Astrocyte of the cerebellum (primary cell): ENCODE data around the gene KLHL11.
A peak's percentile ranks its signal among the peaks of the same experiment; 100 is the strongest.
"Not testable (repeated sequence)": the region's sequence is repeated elsewhere in the genome, so short reads cannot be mapped to it uniquely, and the experiment has no call there.

ENCODE experiments used
- DNase-seq: peaks from one replicate; pipeline ENCODE4 v3.0.0-alpha.2; 2011; ENCODE audit warnings: low read depth
- H3K4me3 ChIP-seq: 2 replicates; pipeline ENCODE4 v1.5.1; 2011; ENCODE audit warnings: mild to moderate bottlenecking, low read depth, low read length, moderate library complexity
- in situ Hi-C: cut with HindIII; loops from 2 replicates; pipeline ENCODE4 v1.10.0; 2017; ENCODE audit warnings: low sequenced_read_pairs
- TF ChIP-seq, protein P1 (sequence below): IDR thresholded peaks from 2 replicates; pipeline ENCODE4 v1.5.1; 2012; ENCODE audit warnings: low read length, low read depth, moderate library complexity, mild to moderate bottlenecking; ENCODE audit errors: missing control alignments

The KLHL11 gene

GRCh38 chr17:41891135-41892020 lies 26.2 kb upstream of the KLHL11 start:
- DNase-seq = no peak
- no peak overlapping the region for H3K4me3 ChIP-seq
- TF ChIP-seq, protein P1, sequence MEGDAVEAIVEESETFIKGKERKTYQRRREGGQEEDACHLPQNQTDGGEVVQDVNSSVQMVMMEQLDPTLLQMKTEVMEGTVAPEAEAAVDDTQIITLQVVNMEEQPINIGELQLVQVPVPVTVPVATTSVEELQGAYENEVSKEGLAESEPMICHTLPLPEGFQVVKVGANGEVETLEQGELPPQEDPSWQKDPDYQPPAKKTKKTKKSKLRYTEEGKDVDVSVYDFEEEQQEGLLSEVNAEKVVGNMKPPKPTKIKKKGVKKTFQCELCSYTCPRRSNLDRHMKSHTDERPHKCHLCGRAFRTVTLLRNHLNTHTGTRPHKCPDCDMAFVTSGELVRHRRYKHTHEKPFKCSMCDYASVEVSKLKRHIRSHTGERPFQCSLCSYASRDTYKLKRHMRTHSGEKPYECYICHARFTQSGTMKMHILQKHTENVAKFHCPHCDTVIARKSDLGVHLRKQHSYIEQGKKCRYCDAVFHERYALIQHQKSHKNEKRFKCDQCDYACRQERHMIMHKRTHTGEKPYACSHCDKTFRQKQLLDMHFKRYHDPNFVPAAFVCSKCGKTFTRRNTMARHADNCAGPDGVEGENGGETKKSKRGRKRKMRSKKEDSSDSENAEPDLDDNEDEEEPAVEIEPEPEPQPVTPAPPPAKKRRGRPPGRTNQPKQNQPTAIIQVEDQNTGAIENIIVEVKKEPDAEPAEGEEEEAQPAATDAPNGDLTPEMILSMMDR = no peak
- in situ Hi-C loops = no loop called here

DNA sequence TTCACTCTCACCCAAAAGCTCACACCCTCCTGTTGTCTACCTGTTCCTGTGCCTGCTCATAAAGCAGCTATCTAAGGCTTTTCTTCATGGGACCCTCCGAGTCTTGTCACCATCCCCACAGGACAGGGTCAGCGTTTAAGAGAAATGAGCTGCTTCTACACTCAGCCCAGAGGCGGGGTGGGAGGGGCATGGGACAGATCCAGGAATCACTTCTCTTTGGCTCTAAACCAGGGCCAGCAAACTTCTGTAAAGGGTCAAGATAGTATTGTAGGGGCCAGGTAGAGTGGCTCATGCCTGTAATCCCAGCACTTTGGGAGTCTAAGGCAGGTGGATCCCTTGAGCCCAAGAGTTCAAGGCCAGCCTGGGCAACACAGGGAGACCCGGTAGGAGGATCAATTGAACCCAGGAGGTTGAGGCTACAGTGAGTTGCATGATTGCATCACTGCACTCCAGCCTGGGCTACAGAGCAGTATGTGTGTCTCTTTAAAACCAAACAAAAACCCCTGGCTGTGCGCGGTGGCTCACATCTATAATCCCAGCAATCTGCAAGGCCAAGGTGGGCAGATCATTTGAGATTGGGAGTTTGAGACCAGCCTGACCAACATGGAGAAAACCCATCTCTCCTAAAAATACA lies 23.2 kb upstream of the KLHL11 start:
- H3K4me3 ChIP-seq = no peak overlapping the region
- in situ Hi-C loops = no loop called here
- TF ChIP-seq, protein P1 = no peak
- no peak for DNase-seq

DNA sequence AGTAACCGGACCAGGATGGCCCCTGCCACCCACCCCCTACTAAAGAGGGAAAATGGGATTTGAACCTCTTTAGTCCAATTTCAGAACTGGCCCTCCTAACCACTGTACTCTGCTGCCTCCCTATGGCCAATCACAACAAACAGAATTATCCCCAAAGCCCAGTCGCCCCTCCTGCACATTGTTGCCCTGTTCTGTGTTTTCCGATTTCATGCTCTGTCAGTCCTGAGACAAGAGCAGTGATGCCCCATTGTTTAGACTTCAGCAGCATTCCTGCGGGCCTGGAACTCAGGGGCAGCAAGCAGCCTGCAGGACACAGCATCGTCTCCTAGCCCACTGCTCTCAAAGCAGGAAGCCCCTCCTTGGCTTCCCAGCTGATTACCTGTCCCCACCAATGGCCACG lies 20.5 kb upstream of the KLHL11 start:
- in situ Hi-C loops = no loop called here
- TF ChIP-seq, protein P1 = peak; percentile 43
- no peak overlapping the region for H3K4me3 ChIP-seq
- DNase-seq = no peak

- in situ Hi-C loops = no loop called here
Measured at GRCh38 chr17:41882756-41883155, 17.5 kb upstream of the KLHL11 start.

GRCh38 chr17:41880130-41880529 lies 14.9 kb upstream of the KLHL11 start:
- TF ChIP-seq, protein P1 = no peak
- in situ Hi-C loops = no loop called here
- H3K4me3 ChIP-seq = no peak overlapping the region
- DNase-seq = no peak

More at GRCh38 chr17:41882756-41883155, 17.5 kb upstream of the KLHL11 start:
- TF ChIP-seq, protein P1 = no peak
- no peak overlapping the region for H3K4me3 ChIP-seq
- no peak for DNase-seq

GRCh38 chr17:41874293-41874670 lies 9.1 kb upstream of the KLHL11 start:
- DNase-seq, in situ Hi-C loops, H3K4me3 ChIP-seq: not testable (repeated sequence)
